Neural progenitor cell (in vitro differentiated cells): Measurements from ENCODE around the gene CNTNAP2. TPM values are rescaled to one million over a fixed set of nuclear protein-coding genes. Genes with fewer than 3 reads are reported as not detected.

Source experiments
- DNase-seq: peaks from one replicate; pipeline ENCODE4 v3.0.0-alpha.2; 2016; ENCODE audit warnings: low spot score
- H2AFZ ChIP-seq: fragments of 200-600 bp; sonication (generic); replicated peaks from 2 replicates; pipeline ENCODE4 v1.6.1; 2016; ENCODE audit warnings: antibody characterized with exemption
- H3F3A ChIP-seq: fragments of 200-600 bp; sonication (generic); 2 replicates; pipeline ENCODE4 v1.6.1; 2016; ENCODE audit warnings: antibody characterized with exemption, low read depth
- H3K27ac ChIP-seq: fragments of 200-600 bp; sonication (generic); 2 replicates; pipeline ENCODE4 v1.5.1; 2016; ENCODE audit warnings: mild to moderate bottlenecking
- H3K27me3 ChIP-seq: fragments of 200-600 bp; sonication (generic); 2 replicates; pipeline ENCODE4 v1.6.1; 2016; ENCODE audit warnings: mild to moderate bottlenecking, moderate library complexity
- H3K36me3 ChIP-seq: fragments of 200-600 bp; sonication (generic); 2 replicates; pipeline ENCODE4 v1.5.1; 2016
- H3K4me1 ChIP-seq: fragments of 200-600 bp; sonication (generic); 2 replicates; pipeline ENCODE4 v1.6.1; 2016; ENCODE audit warnings: mixed run types
- H3K4me2 ChIP-seq: fragments of 200-600 bp; sonication (generic); 2 replicates; pipeline ENCODE4 v1.6.1; 2016
- H3K4me3 ChIP-seq: fragments of 200-600 bp; sonication (generic); 2 replicates; pipeline ENCODE4 v1.5.1; 2016
- H3K79me2 ChIP-seq: fragments of 200-600 bp; sonication (generic); 2 replicates; pipeline ENCODE4 v1.6.1; 2016; ENCODE audit warnings: low read depth
- H3K9ac ChIP-seq: fragments of 200-600 bp; sonication (generic); 2 replicates; pipeline ENCODE4 v1.6.1; 2016
- H3K9me3 ChIP-seq: fragments of 200-600 bp; sonication (generic); 2 replicates; pipeline ENCODE4 v1.5.1; 2016; ENCODE audit warnings: low read depth
- H4K20me1 ChIP-seq: fragments of 200-600 bp; sonication (generic); 2 replicates; pipeline ENCODE4 v1.6.1; 2016; ENCODE audit warnings: low read depth
- H3K27ac Mint-ChIP-seq: 3 replicates; pipeline ENCODE4 v1.8.0; 2021; ENCODE audit warnings: mixed read lengths
- H3K27me3 Mint-ChIP-seq: 2 replicates; pipeline ENCODE4 v1.8.0; 2022; ENCODE audit warnings: low read depth, mild to moderate bottlenecking, inconsistent platforms, moderate library complexity, mixed read lengths; ENCODE audit not compliant: insufficient read depth
- H3K36me3 Mint-ChIP-seq: 3 replicates; pipeline ENCODE4 v1.8.0; 2021; ENCODE audit warnings: mixed read lengths
- H3K4me1 Mint-ChIP-seq: 3 replicates; pipeline ENCODE4 v1.8.0; 2021; ENCODE audit warnings: mixed read lengths
- H3K4me3 Mint-ChIP-seq: 3 replicates; pipeline ENCODE4 v1.8.0; 2021; ENCODE audit warnings: mild to moderate bottlenecking, moderate library complexity, mixed read lengths
- H3K9me3 Mint-ChIP-seq: 3 replicates; pipeline ENCODE4 v1.8.0; 2020; ENCODE audit warnings: mixed read lengths
- EZH2 ChIP-seq: fragments of 200-600 bp; sonication (generic); IDR thresholded peaks from 2 replicates; pipeline ENCODE4 v1.6.1; 2017; ENCODE audit warnings: antibody characterized with exemption, mild to moderate bottlenecking, moderate library complexity
- EZH2phosphoT487 ChIP-seq: fragments of 200-600 bp; sonication (generic); IDR thresholded peaks from 2 replicates; pipeline ENCODE4 v1.6.1; 2017; ENCODE audit warnings: antibody characterized with exemption
- total RNA-seq: library from RNA; depleted of rRNA; stranded (reverse); fragments of >200 nt; gene quantifications from 2 replicates; pipeline ENCODE4 v1.2.3, GENCODE V29; 2015; ENCODE audit warnings: low replicate concordance
- TF ChIP-seq, protein P1 (sequence below): fragments of 200-600 bp; sonication (generic); IDR thresholded peaks from 2 replicates; pipeline ENCODE4 v1.5.1; 2017; ENCODE audit warnings: antibody characterized with exemption, mild to moderate bottlenecking

Gene CNTNAP2
- total RNA-seq, 1 donor from 2014 or later = 126 TPM

DNA sequence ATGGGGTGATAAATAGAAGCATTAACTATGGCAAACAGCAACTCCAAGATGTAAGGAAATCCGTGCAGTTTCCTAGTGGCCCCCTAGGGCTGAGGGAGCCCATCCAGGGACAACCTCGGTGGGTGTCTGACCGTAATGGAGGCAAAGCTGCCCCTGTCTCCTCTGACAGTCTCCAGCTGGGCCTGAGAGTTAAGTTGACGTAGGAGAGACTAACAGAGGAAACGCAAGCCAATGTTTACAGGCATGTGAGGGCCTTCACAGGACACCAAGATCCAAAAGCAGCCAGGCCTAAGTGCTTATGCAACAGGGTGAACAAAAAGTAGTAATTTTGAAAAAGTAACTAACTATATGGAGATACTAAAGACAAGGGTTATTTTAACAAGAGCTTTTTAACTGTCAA is 2144.0 kb downstream of the CNTNAP2 start:
- Mint-ChIP-seq H3K27me3 (peaks cover 4% of the 10 kb centered on the region), H3K27ac (peak overlapping the region; percentile 54), H3K4me3 (no peak overlapping the region), H3K4me1 (peaks cover 14% of the 10 kb centered on the region), H3K9me3 (peaks cover 5% of the 10 kb centered on the region), H3K36me3 (no peaks in the 10 kb centered on the region)
- Histone ChIP-seq H3K4me3 (no peak overlapping the region), H2AFZ (no peak overlapping the region), H3K9ac (no peak overlapping the region), H3K36me3 (no peaks in the 10 kb centered on the region), H3K4me1 (no peaks in the 10 kb centered on the region), H3F3A (peaks cover 3% of the 10 kb centered on the region), H3K27me3 (no peaks in the 10 kb centered on the region), H3K9me3 (no peaks in the 10 kb centered on the region), H4K20me1 (no peaks in the 10 kb centered on the region), H3K4me2 (no peak overlapping the region), H3K27ac (no peak overlapping the region), H3K79me2 (no peaks in the 10 kb centered on the region)
- TF ChIP-seq EZH2 (no peak), EZH2phosphoT487 (no peak)
- TF ChIP-seq, protein P1, sequence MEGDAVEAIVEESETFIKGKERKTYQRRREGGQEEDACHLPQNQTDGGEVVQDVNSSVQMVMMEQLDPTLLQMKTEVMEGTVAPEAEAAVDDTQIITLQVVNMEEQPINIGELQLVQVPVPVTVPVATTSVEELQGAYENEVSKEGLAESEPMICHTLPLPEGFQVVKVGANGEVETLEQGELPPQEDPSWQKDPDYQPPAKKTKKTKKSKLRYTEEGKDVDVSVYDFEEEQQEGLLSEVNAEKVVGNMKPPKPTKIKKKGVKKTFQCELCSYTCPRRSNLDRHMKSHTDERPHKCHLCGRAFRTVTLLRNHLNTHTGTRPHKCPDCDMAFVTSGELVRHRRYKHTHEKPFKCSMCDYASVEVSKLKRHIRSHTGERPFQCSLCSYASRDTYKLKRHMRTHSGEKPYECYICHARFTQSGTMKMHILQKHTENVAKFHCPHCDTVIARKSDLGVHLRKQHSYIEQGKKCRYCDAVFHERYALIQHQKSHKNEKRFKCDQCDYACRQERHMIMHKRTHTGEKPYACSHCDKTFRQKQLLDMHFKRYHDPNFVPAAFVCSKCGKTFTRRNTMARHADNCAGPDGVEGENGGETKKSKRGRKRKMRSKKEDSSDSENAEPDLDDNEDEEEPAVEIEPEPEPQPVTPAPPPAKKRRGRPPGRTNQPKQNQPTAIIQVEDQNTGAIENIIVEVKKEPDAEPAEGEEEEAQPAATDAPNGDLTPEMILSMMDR = no peak
- no peak for DNase-seq

DNA sequence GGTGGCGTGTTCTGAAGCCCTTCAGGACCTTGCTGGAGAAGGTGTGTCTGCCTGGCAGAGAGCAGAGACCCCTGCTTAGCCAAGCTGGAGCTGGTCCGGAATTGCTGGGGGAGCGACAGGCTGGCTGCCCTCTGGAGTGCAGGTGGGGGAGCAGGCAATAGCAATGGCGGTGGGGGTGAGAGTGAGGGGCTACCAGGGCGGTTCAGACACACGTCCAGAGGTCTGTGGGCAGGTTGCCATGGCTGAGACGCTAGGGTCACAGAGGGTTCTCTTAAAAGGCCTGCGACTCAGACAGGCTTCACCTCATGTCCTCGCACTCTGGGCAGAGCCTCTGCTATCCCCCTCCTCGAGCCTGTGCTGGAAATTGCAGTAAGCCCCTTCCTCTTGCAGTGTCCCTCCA is 2144.9 kb downstream of the CNTNAP2 start:
- Histone ChIP-seq H3K27ac (no peak overlapping the region), H3F3A (peaks cover 3% of the 10 kb centered on the region), H3K9ac (no peak overlapping the region), H3K79me2 (no peaks in the 10 kb centered on the region), H3K4me2 (no peak overlapping the region), H2AFZ (peak overlapping the region; percentile 97), H3K4me3 (no peak overlapping the region), H4K20me1 (no peaks in the 10 kb centered on the region), H3K9me3 (no peaks in the 10 kb centered on the region), H3K4me1 (no peaks in the 10 kb centered on the region), H3K36me3 (no peaks in the 10 kb centered on the region), H3K27me3 (no peaks in the 10 kb centered on the region)
- no peak overlapping the region for H3K4me3 Mint-ChIP-seq
- peaks cover 5% of the 10 kb centered on the region for H3K9me3 Mint-ChIP-seq
- no peak for TF ChIP-seq EZH2
- no peak for TF ChIP-seq EZH2phosphoT487
- TF ChIP-seq, protein P1 = no peak
- peaks cover 2% of the 10 kb centered on the region for H3K27me3 Mint-ChIP-seq
- peak overlapping the region; percentile 42 for H3K27ac Mint-ChIP-seq
- H3K36me3 Mint-ChIP-seq = no peaks in the 10 kb centered on the region
- no peak for DNase-seq
- peaks cover 20% of the 10 kb centered on the region for H3K4me1 Mint-ChIP-seq

DNA sequence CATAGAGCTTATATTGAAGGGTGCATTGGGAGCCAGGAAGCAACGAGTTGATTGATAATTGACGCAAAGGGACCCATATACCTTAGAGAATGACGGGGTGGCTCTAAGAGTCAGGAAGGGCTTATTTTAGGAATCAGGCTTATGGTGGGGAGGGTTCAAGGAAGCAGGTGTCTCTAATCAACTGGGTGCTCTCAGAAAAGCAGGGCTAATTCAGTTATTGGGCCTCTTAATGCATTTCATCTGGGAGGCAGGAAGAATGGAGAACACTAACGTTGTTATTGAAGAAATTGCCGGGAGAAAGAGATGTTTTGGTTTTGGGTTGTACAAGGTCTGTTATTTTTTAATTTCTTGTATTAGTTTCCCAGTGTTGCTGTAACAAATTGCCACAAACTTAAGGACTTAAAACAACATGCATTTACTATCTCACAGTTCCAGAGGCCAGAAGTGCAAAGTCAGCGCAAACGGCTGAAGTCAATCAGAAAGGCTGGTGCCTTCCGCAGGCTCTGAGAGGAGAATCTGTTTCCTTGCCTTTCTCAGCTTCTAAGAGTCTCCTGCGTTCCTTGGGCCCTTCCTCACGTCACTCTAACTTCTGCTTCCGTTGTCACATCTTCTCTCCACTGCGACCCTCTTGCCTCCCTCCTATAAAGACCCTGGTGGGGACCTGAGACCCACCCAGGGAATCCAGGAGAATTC is 2145.5 kb downstream of the CNTNAP2 start:
- H3K27ac Mint-ChIP-seq = peak overlapping the region; percentile 87
- H3K4me1 ChIP-seq = no peaks in the 10 kb centered on the region
- H3K4me2 ChIP-seq = peak overlapping the region; percentile 21
- peaks cover 21% of the 10 kb centered on the region for H3K4me1 Mint-ChIP-seq
- no peak overlapping the region for H3K27ac ChIP-seq
- no peaks in the 10 kb centered on the region for H3K36me3 Mint-ChIP-seq
- peaks cover 2% of the 10 kb centered on the region for H3K27me3 Mint-ChIP-seq
- peak; percentile 6 for DNase-seq
- no peak for TF ChIP-seq EZH2phosphoT487
- TF ChIP-seq EZH2 = no peak
- TF ChIP-seq, protein P1 = no peak
- H3K9ac ChIP-seq = no peak overlapping the region
- H3K36me3 ChIP-seq = no peaks in the 10 kb centered on the region
- H2AFZ ChIP-seq = peak overlapping the region; percentile 97
- no peaks in the 10 kb centered on the region for H3K27me3 ChIP-seq
- no peaks in the 10 kb centered on the region for H3K79me2 ChIP-seq
- no peak overlapping the region for H3K4me3 ChIP-seq
- H3F3A ChIP-seq = peaks cover 3% of the 10 kb centered on the region
- no peaks in the 10 kb centered on the region for H4K20me1 ChIP-seq
- peaks cover 5% of the 10 kb centered on the region for H3K9me3 Mint-ChIP-seq
- no peak overlapping the region for H3K4me3 Mint-ChIP-seq
- no peaks in the 10 kb centered on the region for H3K9me3 ChIP-seq
